Activated CD4-positive, alpha-beta T cell treated with anti-CD3 and anti-CD28 coated beads for 1 hour (primary cell): ENCODE data around the gene MED28.
A peak's percentile ranks its signal among the peaks of the same experiment; 100 is the strongest.
"Not testable (repeated sequence)": the region's sequence is repeated elsewhere in the genome, so short reads cannot be mapped to it uniquely, and the experiment has no call there.

Experiments used
- DNase-seq: peaks from one replicate; pipeline ENCODE4 v3.0.0-alpha.2; 2020

MED28 gene

DNA sequence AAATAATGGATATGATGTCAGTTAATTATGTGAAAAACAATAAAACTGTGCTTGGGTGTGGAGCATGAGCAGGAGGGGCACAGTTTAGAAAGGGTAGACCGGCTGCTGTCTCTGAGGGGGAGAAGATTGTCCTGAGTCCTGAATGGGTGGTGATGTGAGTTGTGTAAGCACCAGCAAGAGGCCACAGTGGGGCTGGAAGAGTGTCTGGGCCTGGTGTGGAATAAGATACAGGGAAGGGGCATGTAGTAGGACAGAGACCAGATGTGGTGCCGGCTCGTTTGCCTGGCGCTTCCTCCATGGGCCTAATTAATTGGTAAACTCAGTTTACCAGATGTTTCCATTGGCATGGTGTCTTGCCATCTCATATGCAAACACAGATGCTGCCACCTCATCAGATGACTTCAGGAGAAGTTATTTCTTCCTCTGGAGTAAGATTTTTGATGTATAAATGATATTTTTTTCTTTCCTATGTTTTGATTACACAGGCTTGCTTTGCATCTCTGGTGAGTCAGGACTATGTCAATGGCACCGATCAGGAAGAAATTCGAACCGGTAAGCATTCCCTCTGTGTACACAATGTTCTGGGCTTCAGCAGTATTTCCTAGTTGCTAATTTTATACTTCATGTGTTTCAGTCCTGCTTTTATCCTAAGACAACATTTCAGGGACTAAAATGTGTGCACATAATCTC lies 5.1 kb downstream of the MED28 start:
- DNase-seq = no peak

DNA sequence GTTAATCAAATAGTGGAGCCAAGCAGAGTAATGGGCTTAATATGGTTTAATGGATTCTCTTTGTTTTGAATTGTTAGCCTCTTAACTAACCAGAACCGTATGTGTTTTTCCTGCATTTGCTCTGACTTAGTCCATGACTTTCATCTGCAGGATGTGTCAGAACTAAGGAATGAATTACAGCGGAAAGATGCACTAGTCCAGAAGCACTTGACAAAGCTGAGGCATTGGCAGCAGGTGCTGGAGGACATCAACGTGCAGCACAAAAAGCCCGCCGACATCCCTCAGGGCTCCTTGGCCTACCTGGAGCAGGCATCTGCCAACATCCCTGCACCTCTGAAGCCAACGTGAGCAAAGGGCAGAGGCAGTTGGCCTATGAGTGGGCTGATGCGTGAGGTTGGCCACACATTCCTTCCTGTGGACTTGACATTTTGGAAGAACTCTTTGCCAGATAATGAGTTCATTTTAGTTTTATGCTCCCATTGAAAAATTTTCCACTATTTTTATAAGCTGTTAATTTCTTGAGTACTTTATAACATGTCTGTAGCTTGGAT lies 9.1 kb downstream of the MED28 start:
- no peak for DNase-seq

GRCh38 chr4:17624821-17625220 lies 10.4 kb downstream of the MED28 start:
- no peak for DNase-seq

GRCh38 chr4:17630228-17630627 lies 15.8 kb downstream of the MED28 start:
- no peak for DNase-seq

DNA sequence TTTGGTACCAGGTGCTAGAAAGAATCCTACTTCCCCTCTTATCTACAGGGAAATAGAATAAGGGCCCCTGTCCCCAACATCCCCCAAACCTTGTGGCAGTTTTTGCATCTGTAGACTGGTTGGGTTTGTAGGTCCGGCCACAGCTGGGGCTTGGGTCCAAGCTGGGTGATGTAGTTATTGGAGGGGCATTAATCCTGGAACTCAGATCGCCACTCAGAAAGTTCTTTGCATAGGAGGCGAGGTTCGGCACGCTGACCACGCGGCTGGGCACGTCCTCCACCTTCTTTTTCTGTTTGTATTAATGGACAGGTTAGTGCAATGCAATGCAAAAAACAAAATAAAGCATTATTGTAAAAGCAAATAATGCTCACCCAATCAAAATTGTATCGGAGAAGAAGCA lies 19.2 kb downstream of the MED28 start:
- DNase-seq = no peak

DNA sequence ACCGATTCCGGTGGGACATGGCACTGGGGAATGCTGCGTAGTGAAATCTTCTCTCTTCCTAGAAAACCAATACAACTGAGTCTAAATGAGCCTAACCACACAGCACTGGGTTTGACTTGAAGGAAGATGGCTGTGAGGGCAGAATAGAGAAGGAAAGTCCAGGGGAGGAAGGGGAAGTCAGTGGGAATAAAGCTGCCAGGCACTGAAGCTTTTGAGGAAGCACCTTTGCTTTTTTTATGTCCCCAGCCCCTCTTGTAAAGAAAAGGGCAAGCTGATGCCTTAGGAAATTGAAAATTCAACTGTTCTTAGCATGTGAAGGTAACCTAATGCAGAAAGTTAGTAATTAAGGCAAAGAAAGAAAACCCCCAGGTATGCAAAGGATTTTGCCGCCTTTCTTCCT lies 20.6 kb downstream of the MED28 start:
- no peak for DNase-seq

GRCh38 chr4:17636341-17636695 lies 21.9 kb downstream of the MED28 start:
- no peak for DNase-seq

- DNase-seq = peak; percentile 57
Measured at GRCh38 chr4:17636696-17637622, 22.5 kb downstream of the MED28 start.

GRCh38 chr4:17639136-17639535 lies 24.7 kb downstream of the MED28 start:
- DNase-seq = no peak

GRCh38 chr4:17642398-17642783 lies 27.9 kb downstream of the MED28 start:
- no peak for DNase-seq

DNA sequence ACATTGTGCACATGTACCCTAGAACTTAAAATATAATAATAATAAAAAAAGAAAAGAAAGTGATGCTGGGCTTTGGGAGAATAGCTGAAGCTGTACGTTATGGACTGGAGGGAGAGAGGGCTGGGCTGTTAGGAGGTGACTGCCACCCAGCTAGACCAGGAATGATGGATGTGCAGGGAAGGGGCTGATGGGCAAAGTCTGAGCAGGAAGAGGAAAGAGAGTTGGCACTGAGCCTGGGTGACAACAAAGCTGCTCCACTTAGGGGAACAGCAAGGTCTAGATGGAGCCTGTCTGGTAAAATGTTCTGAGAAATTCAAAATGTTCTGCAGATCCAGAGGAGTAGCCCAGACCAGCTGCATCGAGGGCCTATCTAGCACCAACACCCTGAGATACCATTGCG lies 32.3 kb downstream of the MED28 start:
- DNase-seq = no peak

DNA sequence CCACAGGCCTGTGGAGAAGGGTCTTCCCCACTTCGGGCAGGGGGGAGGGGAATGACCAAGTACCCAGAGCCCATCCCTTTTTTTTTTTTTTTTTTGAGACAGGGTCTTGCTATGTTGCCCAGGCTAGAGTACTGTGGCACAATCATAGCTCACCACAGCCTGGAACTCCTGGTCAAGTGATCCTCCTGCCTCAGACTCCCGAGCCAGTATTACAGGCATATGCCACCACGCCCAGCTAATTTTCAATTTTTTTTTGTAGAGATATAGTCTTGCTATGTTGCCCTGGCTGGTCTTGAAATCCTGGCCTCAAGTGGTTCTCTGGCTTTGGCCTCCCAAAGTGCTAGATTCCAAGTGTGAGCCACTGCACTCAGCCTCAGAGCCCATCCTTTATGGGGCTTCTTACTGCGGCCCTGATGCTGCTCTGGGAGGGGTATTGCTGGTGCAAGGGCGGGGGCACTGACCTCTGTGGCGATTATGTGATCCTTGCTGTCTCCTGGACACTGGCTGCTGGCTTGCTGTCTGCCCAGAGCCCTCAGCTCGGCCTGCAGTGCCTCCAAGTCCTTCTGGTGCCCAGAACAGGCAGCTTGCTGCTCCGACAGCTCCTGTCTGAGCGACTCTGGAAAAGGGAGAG lies 32.9 kb downstream of the MED28 start:
- no peak for DNase-seq

GRCh38 chr4:17647927-17648326 lies 33.5 kb downstream of the MED28 start:
- no peak for DNase-seq

- DNase-seq = no peak
Measured at GRCh38 chr4:17650406-17650805, 36.0 kb downstream of the MED28 start.

- DNase-seq = no peak
Measured at GRCh38 chr4:17654701-17655100, 40.3 kb downstream of the MED28 start.

- no peak for DNase-seq
Measured at GRCh38 chr4:17657090-17657489, 42.6 kb downstream of the MED28 start.

- no peak for DNase-seq
Measured at GRCh38 chr4:17657849-17658248, 43.4 kb downstream of the MED28 start.

DNA sequence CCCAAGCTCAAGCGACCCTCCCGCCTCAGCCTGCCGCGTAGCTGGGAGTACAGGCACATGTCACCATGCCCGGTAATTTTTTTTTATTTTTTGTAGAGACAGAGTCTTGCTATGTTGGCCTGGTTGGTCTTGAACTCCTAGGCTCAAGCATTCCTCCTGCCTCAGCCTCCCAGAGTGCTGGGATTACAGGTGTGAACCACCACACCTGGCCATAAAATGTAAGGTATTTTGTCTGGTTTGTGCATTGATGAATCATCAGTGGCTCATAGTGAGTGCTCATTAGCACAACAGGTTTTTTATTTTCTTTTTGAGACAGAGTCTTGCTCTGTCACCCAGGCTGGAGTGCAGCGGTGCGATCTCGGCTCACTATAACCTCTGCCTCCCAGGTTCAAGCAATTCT lies 44.8 kb downstream of the MED28 start:
- not testable (repeated sequence) for DNase-seq

- DNase-seq = no peak
Measured at GRCh38 chr4:17662694-17663093, 48.3 kb downstream of the MED28 start.

DNA sequence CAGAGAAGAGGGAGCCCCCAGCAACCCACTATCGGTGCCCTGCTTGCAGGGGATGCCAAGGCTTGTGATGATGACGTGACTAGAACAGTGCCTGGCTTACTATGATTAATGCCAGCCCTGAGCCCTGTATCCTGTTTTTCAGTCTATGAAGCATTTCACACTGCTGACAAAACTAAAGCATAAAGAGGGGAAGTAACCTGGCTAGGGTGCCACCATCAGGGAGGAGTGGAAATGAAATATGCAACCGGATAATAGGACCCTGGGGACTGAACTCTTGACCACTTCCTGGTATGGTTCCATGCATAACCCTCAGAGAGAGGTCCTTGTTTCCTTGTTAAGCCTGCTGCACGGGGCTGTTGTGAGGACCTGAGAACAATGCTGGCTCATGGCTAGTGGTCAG lies 50.3 kb downstream of the MED28 start:
- no peak for DNase-seq

DNA sequence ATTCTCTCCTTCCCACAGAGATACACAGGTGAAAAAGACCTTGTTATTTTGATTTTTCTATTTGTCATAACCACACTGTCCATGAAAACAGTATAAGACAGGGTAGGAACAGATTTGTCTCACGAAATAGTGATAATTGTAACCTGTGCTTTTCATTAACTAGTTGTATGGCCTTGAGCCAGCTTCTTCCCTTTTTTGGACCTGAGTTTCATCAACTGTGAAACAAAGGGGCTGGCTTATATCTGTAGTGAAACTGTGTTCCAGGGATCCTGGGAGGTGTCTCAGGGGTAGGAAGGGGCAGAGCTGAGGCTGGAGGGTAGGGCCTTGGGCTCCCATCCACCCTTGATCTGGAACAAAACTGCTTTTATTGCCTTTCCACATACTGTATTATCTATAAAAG lies 50.9 kb downstream of the MED28 start:
- no peak for DNase-seq

DNA sequence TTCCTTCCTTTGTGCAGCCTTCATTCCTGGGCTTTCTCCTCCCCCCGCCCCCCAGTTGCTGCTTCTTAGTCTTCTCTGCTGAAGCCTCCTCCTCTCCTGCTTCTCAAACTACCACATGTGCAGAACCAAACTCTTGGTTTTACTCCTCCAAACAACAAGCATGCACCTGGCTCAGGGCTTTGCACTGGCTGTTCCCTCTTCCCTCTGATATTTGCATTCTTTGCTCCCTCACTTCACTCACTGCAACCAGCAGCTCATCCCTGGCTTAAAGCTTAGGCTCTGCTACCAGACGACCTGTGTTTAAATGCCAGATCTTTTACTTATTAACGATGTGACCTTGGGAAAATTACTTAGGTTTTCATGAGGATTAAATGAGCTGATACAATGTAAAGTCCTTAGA lies 51.4 kb downstream of the MED28 start:
- DNase-seq = no peak

DNA sequence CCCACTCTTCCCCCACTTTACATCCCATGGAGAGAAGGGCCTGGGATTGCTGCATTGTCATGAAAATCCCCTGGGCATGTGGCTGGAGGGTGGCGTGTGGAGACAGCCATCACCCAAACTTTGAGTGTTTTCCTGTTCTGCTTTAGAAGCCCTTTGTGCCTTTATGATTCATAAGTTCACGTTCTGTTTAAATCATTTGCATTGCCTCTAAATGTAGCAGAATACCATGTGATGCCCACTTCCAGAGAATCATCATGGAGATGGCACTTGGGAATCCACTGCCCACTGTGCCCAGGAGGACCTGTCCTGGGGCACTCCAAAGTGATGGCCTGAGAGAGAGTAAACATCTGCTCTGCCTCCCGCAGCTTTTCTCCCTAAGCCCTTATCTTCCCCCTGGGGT lies 52.8 kb downstream of the MED28 start:
- DNase-seq = no peak
